Activated T-cell treated with anti-CD3 and anti-CD28 coated beads, Interleukin-2, amount 50 U/mL, for 24 hours (primary cell): Measurements from ENCODE around the gene RPL41.

Source experiments
- DNase-seq: peaks from one replicate; pipeline ENCODE4 v3.0.0-alpha.2; 2020
- H3K27ac Mint-ChIP-seq: 2 replicates; pipeline ENCODE4 v1.8.0; 2020; ENCODE audit warnings: mild to moderate bottlenecking, mixed read lengths
- H3K27me3 Mint-ChIP-seq: 2 replicates; pipeline ENCODE4 v1.8.0; 2020; ENCODE audit warnings: mixed read lengths
- H3K36me3 Mint-ChIP-seq: 2 replicates; pipeline ENCODE4 v1.8.0; 2020; ENCODE audit warnings: low read depth, mixed read lengths
- H3K4me1 Mint-ChIP-seq: 2 replicates; pipeline ENCODE4 v1.8.0; 2020; ENCODE audit warnings: low read depth, mixed read lengths
- H3K4me3 Mint-ChIP-seq: 2 replicates; pipeline ENCODE4 v1.8.0; 2020; ENCODE audit warnings: mild to moderate bottlenecking, moderate library complexity, mixed read lengths
- H3K9me3 Mint-ChIP-seq: 2 replicates; pipeline ENCODE4 v1.8.0; 2020; ENCODE audit warnings: mixed read lengths

The RPL41 gene

GRCh38 chr12:56128670-56129205 lies 12.3 kb downstream of the RPL41 start:
- no peaks in the 10 kb centered on the region for H3K27me3 Mint-ChIP-seq
- H3K27ac Mint-ChIP-seq, result peak overlapping the region; percentile 98
- peak overlapping the region; percentile 91 for H3K4me3 Mint-ChIP-seq
- peaks cover 67% of the 10 kb centered on the region for H3K4me1 Mint-ChIP-seq
- peaks cover 63% of the 10 kb centered on the region for H3K36me3 Mint-ChIP-seq
- no peaks in the 10 kb centered on the region for H3K9me3 Mint-ChIP-seq
- no peak for DNase-seq

- Mint-ChIP-seq H3K27ac (peak overlapping the region; percentile 98), H3K27me3 (no peaks in the 10 kb centered on the region), H3K9me3 (no peaks in the 10 kb centered on the region), H3K36me3 (peaks cover 64% of the 10 kb centered on the region), H3K4me3 (peak overlapping the region; percentile 91), H3K4me1 (peaks cover 66% of the 10 kb centered on the region)
- DNase-seq, result peak; percentile 77
Measured at GRCh38 chr12:56129206-56129941, 12.9 kb downstream of the RPL41 start.

- H3K4me1 Mint-ChIP-seq, result peaks cover 63% of the 10 kb centered on the region
- H3K27ac Mint-ChIP-seq, result peak overlapping the region; percentile 98
- peaks cover 67% of the 10 kb centered on the region for H3K36me3 Mint-ChIP-seq
- no peak for DNase-seq
- H3K9me3 Mint-ChIP-seq, result no peaks in the 10 kb centered on the region
- H3K27me3 Mint-ChIP-seq, result no peaks in the 10 kb centered on the region
- H3K4me3 Mint-ChIP-seq, result peak overlapping the region; percentile 91
Measured at GRCh38 chr12:56129942-56130495, 13.6 kb downstream of the RPL41 start.

GRCh38 chr12:56130876-56131275 lies 14.4 kb downstream of the RPL41 start:
- peak overlapping the region; percentile 98 for H3K27ac Mint-ChIP-seq
- H3K4me1 Mint-ChIP-seq, result peaks cover 63% of the 10 kb centered on the region

GRCh38 chr12:56134897-56135296 lies 18.5 kb downstream of the RPL41 start:
- Mint-ChIP-seq H3K36me3 (peaks cover 98% of the 10 kb centered on the region), H3K4me1 (peaks cover 71% of the 10 kb centered on the region), H3K27me3 (no peaks in the 10 kb centered on the region), H3K9me3 (no peaks in the 10 kb centered on the region), H3K27ac (peak overlapping the region; percentile 68), H3K4me3 (no peak overlapping the region)
- DNase-seq, result no peak

More at GRCh38 chr12:56130876-56131275, 14.4 kb downstream of the RPL41 start:
- Mint-ChIP-seq H3K27me3 (no peaks in the 10 kb centered on the region), H3K9me3 (no peaks in the 10 kb centered on the region), H3K36me3 (peaks cover 75% of the 10 kb centered on the region), H3K4me3 (peak overlapping the region; percentile 91)
- DNase-seq, result no peak

GRCh38 chr12:56137853-56138571 lies 21.6 kb downstream of the RPL41 start:
- H3K4me1 Mint-ChIP-seq, result peaks cover 66% of the 10 kb centered on the region
- DNase-seq, result no peak
- no peaks in the 10 kb centered on the region for H3K27me3 Mint-ChIP-seq
- no peak overlapping the region for H3K4me3 Mint-ChIP-seq
- H3K9me3 Mint-ChIP-seq, result no peaks in the 10 kb centered on the region
- peaks cover 97% of the 10 kb centered on the region for H3K36me3 Mint-ChIP-seq
- H3K27ac Mint-ChIP-seq, result peak overlapping the region; percentile 73

- no peaks in the 10 kb centered on the region for H3K9me3 Mint-ChIP-seq
- no peaks in the 10 kb centered on the region for H3K27me3 Mint-ChIP-seq
- H3K4me3 Mint-ChIP-seq, result no peak overlapping the region
- DNase-seq, result no peak
- H3K4me1 Mint-ChIP-seq, result peaks cover 51% of the 10 kb centered on the region
- H3K27ac Mint-ChIP-seq, result peak overlapping the region; percentile 90
- H3K36me3 Mint-ChIP-seq, result peaks cover 87% of the 10 kb centered on the region
Measured at GRCh38 chr12:56141946-56142784, 25.7 kb downstream of the RPL41 start.

- Mint-ChIP-seq H3K9me3 (no peaks in the 10 kb centered on the region), H3K27ac (peak overlapping the region; percentile 90), H3K4me1 (peaks cover 41% of the 10 kb centered on the region), H3K27me3 (no peaks in the 10 kb centered on the region), H3K4me3 (no peak overlapping the region), H3K36me3 (peaks cover 77% of the 10 kb centered on the region)
- no peak for DNase-seq
Measured at GRCh38 chr12:56143217-56143616, 26.8 kb downstream of the RPL41 start.

GRCh38 chr12:56143870-56144269 lies 27.4 kb downstream of the RPL41 start:
- DNase-seq, result no peak
- Mint-ChIP-seq H3K4me3 (no peak overlapping the region), H3K27me3 (no peaks in the 10 kb centered on the region)

GRCh38 chr12:56145217-56145616 lies 28.8 kb downstream of the RPL41 start:
- peak overlapping the region; percentile 44 for H3K27ac Mint-ChIP-seq
- H3K4me3 Mint-ChIP-seq, result no peak overlapping the region
- no peaks in the 10 kb centered on the region for H3K9me3 Mint-ChIP-seq
- H3K36me3 Mint-ChIP-seq, result peaks cover 58% of the 10 kb centered on the region
- H3K4me1 Mint-ChIP-seq, result peaks cover 31% of the 10 kb centered on the region
- DNase-seq, result no peak
- no peaks in the 10 kb centered on the region for H3K27me3 Mint-ChIP-seq

More at GRCh38 chr12:56143870-56144269, 27.4 kb downstream of the RPL41 start:
- Mint-ChIP-seq H3K27ac (peak overlapping the region; percentile 90), H3K36me3 (peaks cover 70% of the 10 kb centered on the region), H3K4me1 (peaks cover 34% of the 10 kb centered on the region), H3K9me3 (no peaks in the 10 kb centered on the region)

GRCh38 chr12:56146492-56147460 lies 30.3 kb downstream of the RPL41 start:
- H3K4me1 Mint-ChIP-seq, result peaks cover 37% of the 10 kb centered on the region
- no peaks in the 10 kb centered on the region for H3K9me3 Mint-ChIP-seq
- no peaks in the 10 kb centered on the region for H3K27me3 Mint-ChIP-seq
- H3K36me3 Mint-ChIP-seq, result peaks cover 43% of the 10 kb centered on the region
- no peak for DNase-seq
- H3K27ac Mint-ChIP-seq, result peak overlapping the region; percentile 6
- H3K4me3 Mint-ChIP-seq, result no peak overlapping the region

- Mint-ChIP-seq H3K27ac (peak overlapping the region; percentile 97), H3K4me1 (peaks cover 40% of the 10 kb centered on the region), H3K9me3 (no peaks in the 10 kb centered on the region), H3K4me3 (peak overlapping the region; percentile 91), H3K36me3 (peaks cover 23% of the 10 kb centered on the region), H3K27me3 (no peaks in the 10 kb centered on the region)
- DNase-seq, result no peak
Measured at GRCh38 chr12:56150563-56150962, 34.1 kb downstream of the RPL41 start.

- peaks cover 42% of the 10 kb centered on the region for H3K4me1 Mint-ChIP-seq
- H3K27ac Mint-ChIP-seq, result peak overlapping the region; percentile 97
- DNase-seq, result peak; percentile 80
- peak overlapping the region; percentile 91 for H3K4me3 Mint-ChIP-seq
- H3K9me3 Mint-ChIP-seq, result no peaks in the 10 kb centered on the region
- peaks cover 29% of the 10 kb centered on the region for H3K36me3 Mint-ChIP-seq
- H3K27me3 Mint-ChIP-seq, result no peaks in the 10 kb centered on the region
Measured at GRCh38 chr12:56151672-56152131, 35.3 kb downstream of the RPL41 start.
